Lung (tissue), 12 donors: ENCODE measurements around the gene TMPRSS13. TPM values are rescaled to one million over a fixed set of nuclear protein-coding genes. Genes with fewer than 3 reads are reported as not detected.

Experiments
- ATAC-seq: fragments of 200-7000 bp; cut with Tn5 transposase; one replicate; pipeline ENCODE4 v1.9.1; 2020; ENCODE audit warnings: moderate number of reproducible peaks; ENCODE audit not compliant: insufficient read depth, low FRiP score
- DNase-seq, 3 donors: peaks; one replicate each; pipeline ENCODE4 v3.0.0-alpha.2; 2013 to 2017
- H3K27ac ChIP-seq, 2 donors: one replicate each; pipeline ENCODE4 v1.5.1; 2013; ENCODE audit warnings: mild to moderate bottlenecking in 2 of 2, moderate library complexity in 2 of 2, control low read depth in 1 of 2, inconsistent platforms in 1 of 2, low read depth in 1 of 2, low read length in 1 of 2
- H3K27me3 ChIP-seq, 3 donors: one replicate each; pipeline ENCODE4 v1.5.1; 2013; ENCODE audit warnings: low read length in 2 of 3; ENCODE audit not compliant: control insufficient read depth in 3 of 3, insufficient read depth in 3 of 3
- H3K36me3 ChIP-seq, 4 donors: one replicate each; pipeline ENCODE4 v1.5.1; 2013; ENCODE audit warnings: low read length in 4 of 4, mild to moderate bottlenecking in 1 of 4, moderate library complexity in 1 of 4; ENCODE audit not compliant: control insufficient read depth in 4 of 4, insufficient read depth in 4 of 4
- H3K4me1 ChIP-seq, 5 donors: one replicate each; pipeline ENCODE4 v1.5.1; 2013; ENCODE audit warnings: low read length in 5 of 5, mild to moderate bottlenecking in 2 of 5, moderate library complexity in 1 of 5; ENCODE audit not compliant: control insufficient read depth in 5 of 5, insufficient read depth in 5 of 5
- H3K4me3 ChIP-seq: one replicate; pipeline ENCODE4 v1.5.1; 2013; ENCODE audit warnings: mild to moderate bottlenecking, control low read depth, moderate library complexity
- H3K9ac ChIP-seq, 2 donors: one replicate each; pipeline ENCODE4 v1.5.1; 2013; ENCODE audit warnings: low read length in 2 of 2, control low read depth in 1 of 2; ENCODE audit not compliant: insufficient read depth in 1 of 2
- H3K9me3 ChIP-seq, 4 donors: one replicate each; pipeline ENCODE4 v1.5.1; 2013; ENCODE audit warnings: low read length in 3 of 4, mild to moderate bottlenecking in 1 of 4, moderate library complexity in 1 of 4; ENCODE audit not compliant: control insufficient read depth in 4 of 4, insufficient read depth in 3 of 4
- CTCF ChIP-seq: IDR thresholded peaks from 2 replicates; pipeline ENCODE4 v1.5.1; 2012; ENCODE audit warnings: mild to moderate bottlenecking; ENCODE audit errors: control extremely low read depth, extremely low read depth
- WGBS, 2 donors: extraction: QIAGEN DNeasy Blood & Tissue Kit; methylation state at CpG; one replicate each; pipeline ENCODE4 v1.1.7; 2013; 5-methylcytosine and 5-hydroxymethylcytosine counted together
- polyA plus RNA-seq, 2 donors: library from polyadenylated mRNA; stranded (reverse); fragments of 200-250 nt; gene quantifications; one replicate each; pipeline ENCODE4 v1.2.1, GENCODE V29; 2013
- total RNA-seq, 2 donors: library from RNA; depleted of rRNA in 1 of 2; stranded (reverse); fragments of >200 nt in 1 of 2; gene quantifications; one replicate each; pipeline ENCODE4 v1.2.1, GENCODE V29; 2014 to 2021
- donor health status: control.
- donor health status: control.
- donor health status: Bipolar disorder and iron deficiency.
- donor health status: healthy.
- donor health status: DM: yes; HTN: yes; CAD: no.

The TMPRSS13 gene
- total and polyA plus RNA-seq, 4 donors: 5.8 to 9.4 (median 9.2) TPM

- TF ChIP-seq CTCF: no peak
- Histone ChIP-seq H3K9me3 (no peaks in the 10 kb centered on the region), H3K36me3 (no peaks in the 10 kb centered on the region), H3K9ac (no peak overlapping the region), H3K4me3 (no peak overlapping the region), H3K27me3 (no peaks in the 10 kb centered on the region), H3K4me1 (peaks cover 0 to 16% (median 3%) of the 10 kb centered on the region in 5 donors), H3K27ac (no peak overlapping the region)
- ATAC-seq (no peak), DNase-seq (peak in 1 of 3 donors; percentile 8)
- 78 to 89% methylated on average over 9 of the region's 9 CpGs for WGBS, 2 donors
Measured at GRCh38 chr11:117915672-117916235, 13.4 kb downstream of the TMPRSS13 start.

GRCh38 chr11:117914991-117915618, 14.1 kb downstream of the TMPRSS13 start:
- Histone ChIP-seq H3K4me3 (no peak overlapping the region), H3K4me1 (peaks cover 0 to 16% (median 3%) of the 10 kb centered on the region in 5 donors), H3K9me3 (no peaks in the 10 kb centered on the region), H3K27ac (no peak overlapping the region), H3K36me3 (no peaks in the 10 kb centered on the region), H3K9ac (no peak overlapping the region), H3K27me3 (no peaks in the 10 kb centered on the region)
- no peak for ATAC-seq
- peak; percentile 17 to 27 (median 21) for DNase-seq
- no peak for TF ChIP-seq CTCF
- 63 to 73% methylated on average over 10 of the region's 10 CpGs for WGBS, 2 donors

GRCh38 chr11:117914398-117914761, 14.8 kb downstream of the TMPRSS13 start:
- Histone ChIP-seq H3K36me3 (no peaks in the 10 kb centered on the region), H3K9me3 (no peaks in the 10 kb centered on the region), H3K4me3 (no peak overlapping the region), H3K27ac (no peak overlapping the region), H3K4me1 (peaks cover 0 to 16% (median 3%) of the 10 kb centered on the region in 5 donors), H3K27me3 (no peaks in the 10 kb centered on the region), H3K9ac (no peak overlapping the region)
- ATAC-seq (no peak), DNase-seq (peak in 1 of 3 donors; percentile 12)
- no peak for TF ChIP-seq CTCF
- 95% methylated on average over 5 of the region's 5 CpGs for WGBS, 2 donors
